HepG2 (cell line): ENCODE data around the gene ACVR1B. TPM values are rescaled to one million over a fixed set of nuclear protein-coding genes. Genes with fewer than 3 reads are reported as not detected.

Experiments used
- AKAP8 ChIP-seq: sonication (generic); formaldehyde crosslinking; IDR thresholded peaks from 2 replicates; pipeline ENCODE4 v1.5.1; 2020; ENCODE audit warnings: mild to moderate bottlenecking, missing genetic modification reagents
- CBFB ChIP-seq: sonication (generic); formaldehyde crosslinking; IDR thresholded peaks from 2 replicates; pipeline ENCODE4 v1.4.0; 2020; ENCODE audit warnings: missing genetic modification reagents
- DNMT3B ChIP-seq: conservative IDR thresholded peaks from 2 replicates; pipeline ENCODE4 v1.6.1; 2016; ENCODE audit warnings: missing biosample characterization, control low read depth
- FLYWCH1 ChIP-seq: sonication (generic); formaldehyde crosslinking; IDR thresholded peaks from 2 replicates; pipeline ENCODE4 v1.8.1; 2023; ENCODE audit warnings: mild to moderate bottlenecking, missing genetic modification reagents
- FOSL1 ChIP-seq: sonication (generic); formaldehyde crosslinking; IDR thresholded peaks from 2 replicates; pipeline ENCODE4 v1.9.0; 2021; ENCODE audit warnings: missing genetic modification reagents, borderline replicate concordance
- FOXJ3 ChIP-seq: sonication (generic); formaldehyde crosslinking; IDR thresholded peaks from 2 replicates; pipeline ENCODE4 v1.4.0; 2020; ENCODE audit warnings: missing genetic modification reagents, mild to moderate bottlenecking, borderline replicate concordance
- FOXO4 ChIP-seq: sonication (generic); formaldehyde crosslinking; conservative IDR thresholded peaks from 2 replicates; pipeline ENCODE4 v1.8.1; 2023; ENCODE audit warnings: missing genetic modification reagents
- FOXP1 ChIP-seq, 2 experiments: fragments of 450-650 bp in 1 of 2; IDR thresholded peaks; 2 replicates each; pipeline ENCODE4 v1.6.1; 2017 to 2018; ENCODE audit warnings: antibody characterized with exemption in 1 of 2
- JUN ChIP-seq: sonication (generic); formaldehyde crosslinking; IDR thresholded peaks from 2 replicates; pipeline ENCODE4 v1.4.0; 2020; ENCODE audit warnings: mild to moderate bottlenecking, missing genetic modification reagents
- REL ChIP-seq: sonication (generic); formaldehyde crosslinking; conservative IDR thresholded peaks from 2 replicates; pipeline ENCODE4 v1.8.0; 2022; ENCODE audit warnings: mild to moderate bottlenecking, missing genetic modification reagents, moderate library complexity
- REPIN1 ChIP-seq: sonication (generic); formaldehyde crosslinking; IDR thresholded peaks from 2 replicates; pipeline ENCODE4 v1.8.0; 2022; ENCODE audit warnings: missing genetic modification reagents, low read depth, mild to moderate bottlenecking, borderline replicate concordance
- SRSF4 ChIP-seq: fragments of 200-400 bp; formaldehyde crosslinking; IDR thresholded peaks from one replicate; pipeline ENCODE4 v1.6.1; 2018; ENCODE audit warnings: mild to moderate bottlenecking, low read depth, low read length, moderate library complexity; ENCODE audit not compliant: poor library complexity, severe bottlenecking
- UBTF ChIP-seq: sonication (generic); formaldehyde crosslinking; IDR thresholded peaks from 2 replicates; pipeline ENCODE4 v1.4.0; 2020; ENCODE audit warnings: mild to moderate bottlenecking, missing genetic modification reagents
- ZMYM3 ChIP-seq: sonication (generic); formaldehyde crosslinking; IDR thresholded peaks from 2 replicates; pipeline ENCODE4 v1.5.1; 2020; ENCODE audit warnings: mild to moderate bottlenecking, missing genetic modification reagents
- ZNF20 ChIP-seq: sonication (generic); formaldehyde crosslinking; IDR thresholded peaks from 2 replicates; pipeline ENCODE4 v1.4.0; 2020; ENCODE audit warnings: mild to moderate bottlenecking, moderate library complexity, missing genetic modification reagents
- ZNF510 ChIP-seq: sonication (generic); formaldehyde crosslinking; IDR thresholded peaks from 2 replicates; pipeline ENCODE4 v1.4.0; 2020; ENCODE audit warnings: low read depth, mild to moderate bottlenecking, missing genetic modification reagents
- ZNF609 ChIP-seq: sonication (generic); formaldehyde crosslinking; IDR thresholded peaks from 2 replicates; pipeline ENCODE4 v1.4.0; 2020; ENCODE audit warnings: mild to moderate bottlenecking, missing genetic modification reagents, borderline replicate concordance
- ZNF770 ChIP-seq: sonication (generic); formaldehyde crosslinking; IDR thresholded peaks from 2 replicates; pipeline ENCODE4 v1.5.0; 2020; ENCODE audit warnings: mild to moderate bottlenecking, missing genetic modification reagents
- polyA plus RNA-seq, 8 experiments: library from polyadenylated mRNA; depleted of rRNA in 3 of 8; stranded (reverse) in 7 of 8; unstranded in 1 of 8; fragments of >200 nt; fragmentation: Illumina TruSeq in 4 of 8; extraction: Trizol in 4 of 8; gene quantifications; 2 replicates each; pipeline versions ENCODE4 v1.2.1 to v1.2.3, GENCODE V29; 2011 to 2016; ENCODE audit warnings: low read depth in 4 of 8, missing spikeins in 1 of 8, mixed read lengths in 1 of 8; ENCODE audit not compliant: insufficient read depth in 1 of 8
- total RNA-seq, 5 experiments: library from RNA; depleted of rRNA; stranded (reverse); fragments of >200 nt; fragmentation: Illumina TruSeq; extraction: Trizol; gene quantifications; 2 replicates each; pipeline ENCODE4 v1.2.3, GENCODE V29; 2016; ENCODE audit warnings: low read depth in 1 of 5

Gene ACVR1B
- total and polyA plus RNA-seq, 2 of the 13 experiments (the other 11 are each of a cell fraction or from before 2014, with no cell fraction given) = 8.9 to 12.1 TPM

GRCh38 chr12:52023182-52023975 lies 71.9 kb downstream of the ACVR1B start (continued):
- TF ChIP-seq ZNF609 (CRISPR knock-in tag) (no peak), SRSF4 (no peak), FOXP1 (IDR thresholded peaks at IDR 0.05) (no peak), FOXP1 (CRISPR knock-in tag; IDR thresholded peaks at IDR 0.05) (no peak), ZNF770 (CRISPR knock-in tag) (0 out of 2 replicates have a peak, but pooled peaks have one; percentile 11), FOSL1 (CRISPR knock-in tag) (no peak), REL (no peak), ZMYM3 (peak; percentile 73; the same call in 1 of the 2 replicates), REPIN1 (CRISPR knock-in tag) (peak; percentile 80), JUN (no peak), ZNF510 (CRISPR knock-in tag) (no peak), UBTF (CRISPR knock-in tag) (peak; percentile 49; the same call in 1 of the 2 replicates), AKAP8 (no peak), FOXO4 (CRISPR knock-in tag) (no peak), ZNF20 (CRISPR knock-in tag) (no peak), DNMT3B (CRISPR knock-in tag) (no peak), FOXJ3 (CRISPR knock-in tag) (no peak), CBFB (CRISPR knock-in tag) (0 out of 2 replicates have a peak, but pooled peaks have one; percentile 48), FLYWCH1 (CRISPR knock-in tag) (no peak)
